Measurements from ENCODE around the gene GUCD1. TPM values are rescaled to one million over a fixed set of nuclear protein-coding genes. Genes with fewer than 3 reads are reported as not detected.

Gene GUCD1
- total and polyA plus RNA-seq, 2 of the 13 experiments (the other 11 are each of a cell fraction or from before 2014, with no cell fraction given): 128 to 245 TPM

DNA sequence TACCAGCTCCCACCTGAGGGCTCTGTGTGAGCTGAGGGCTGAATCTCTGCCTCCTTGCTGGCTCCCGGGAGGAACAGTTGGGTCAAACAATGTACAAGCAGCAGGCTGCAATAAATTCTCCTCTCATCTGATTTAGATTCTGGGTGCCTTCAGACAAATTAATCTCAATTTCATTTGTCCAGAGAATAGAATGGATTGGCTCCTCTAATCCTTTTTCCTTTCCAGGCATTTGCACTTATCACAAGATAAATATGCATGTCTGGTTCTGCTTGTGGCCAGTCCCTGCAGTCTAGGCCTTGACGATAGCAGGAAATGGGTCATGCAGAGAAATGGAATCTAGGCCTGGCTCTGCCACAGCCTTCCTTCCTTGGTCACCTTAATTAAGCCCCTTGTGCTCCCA, 31.1 kb downstream of the GUCD1 start:
- H3K27me3 ChIP-seq (ENCODE audit: control insufficient read depth in 1 of 2, insufficient read depth in 2 of 2, low read length in 2 of 2): no peaks in the 10 kb centered on the region
- intact Hi-C loops (cut with micrococcal nuclease; ENCODE audit: unreplicated experiment) (loop anchor here (2.0 kb wide), 1 partner anchor 199 kb away; no protein-coding TSS in a partner anchor), in situ Hi-C loops (cut with HindIII; ENCODE audit: extremely low pct_ligation_motif_present, low pct_unique_long_range_greater_than_20kb) (loop anchor here (5.0 kb wide), 1 partner anchor 102 kb away; no protein-coding TSS in a partner anchor)
- no TSS peak for BruUV-seq (replicated peaks)
- TF ChIP-seq SUZ12 (IDR thresholded peaks at IDR 0.05; ENCODE audit: low read depth, low read length): no peak
- no peak for TF ChIP-seq MBNL3 (CRISPR knock-in tag; conservative IDR thresholded peaks at IDR 0.05)
- no peak for TF ChIP-seq ZNF749 (CRISPR knock-in tag; IDR thresholded peaks at IDR 0.05; ENCODE audit: borderline replicate concordance)
- no peak for TF ChIP-seq ZMYM4 (CRISPR knock-in tag; IDR thresholded peaks at IDR 0.05)
- no peak overlapping the region for H3K4me2 ChIP-seq (ENCODE audit: low read depth, low read length)
- ChIA-PET CTCF (ENCODE audit: low intra/inter-chr PET ratio, low total read pairs) (interaction anchor here (3.8 kb wide), 1 partner anchor 102 kb away, joined by 59 read pairs; no protein-coding TSS in a partner anchor), POLR2A (interaction anchor here (1.0 to 4.6 kb wide), 3 partner anchors 10 to 101 kb away, joined by 4 to 46 read pairs (median 24); no protein-coding TSS in a partner anchor)
- no peaks in the 10 kb centered on the region for H3K79me2 ChIP-seq (ENCODE audit: insufficient read depth, low read length)
- WGBS (ENCODE audit: low lambda C conversion rate): 52% methylated on average over 2 of the region's 2 CpGs
- H3K4me1 ChIP-seq (ENCODE audit: insufficient read depth, low read length): peaks cover 55% of the 10 kb centered on the region
- H3K9me3 ChIP-seq (ENCODE audit: low read length): no peaks in the 10 kb centered on the region
- no peak overlapping the region for H2AFZ ChIP-seq (ENCODE audit: low read length)
- H4K20me1 ChIP-seq (ENCODE audit: insufficient read depth, low read length): no peaks in the 10 kb centered on the region
- H3K36me3 ChIP-seq (replicated peaks in 1 of 2; ENCODE audit: control insufficient read depth in 1 of 2, insufficient read depth in 2 of 2, low read length in 2 of 2): no peaks in the 10 kb centered on the region
- H3K4me3 ChIP-seq (replicated peaks in 1 of 3; ENCODE audit: insufficient read depth in 1 of 3, low read depth in 2 of 3, low read length in 3 of 3): no peak overlapping the region
- H3K27ac ChIP-seq (ENCODE audit: extremely low read length, insufficient read depth, low read length): no peak overlapping the region
- no peak for DNase-seq (ENCODE audit: low spot score)
- ATAC-seq: no peak
- no peak for FAIRE-seq
- H3K9ac ChIP-seq (ENCODE audit: insufficient read depth, low read depth, low read length): no peak overlapping the region

DNA sequence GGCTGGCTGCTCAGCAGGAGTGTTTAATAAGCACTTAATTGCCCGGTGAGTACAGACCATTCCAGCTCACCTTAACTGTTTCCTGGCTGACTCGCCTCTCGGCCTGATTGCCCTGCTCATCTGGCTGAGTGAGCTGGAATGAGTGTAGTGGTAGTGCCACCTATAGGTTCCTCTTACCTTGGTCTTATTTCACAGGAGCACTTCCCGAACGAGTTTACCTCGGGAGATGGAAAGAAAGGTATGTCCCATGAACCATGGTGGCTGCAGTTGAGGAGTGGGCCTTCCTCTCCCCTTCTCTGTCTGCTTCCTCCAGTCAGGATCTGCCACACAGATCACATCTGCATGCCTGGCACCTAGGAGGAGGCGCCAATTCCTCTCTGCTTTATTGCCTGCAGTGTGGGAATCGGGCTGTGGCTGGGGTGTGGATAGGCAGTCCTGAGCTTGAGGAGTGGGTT, 33.1 kb downstream of the GUCD1 start:
- H4K20me1 ChIP-seq (ENCODE audit: insufficient read depth, low read length): no peaks in the 10 kb centered on the region
- ATAC-seq (peak; percentile 86), DNase-seq (ENCODE audit: low spot score) (peak; percentile 86), FAIRE-seq (peak; percentile 98)
- ChIA-PET POLR2A (interaction anchor here (1.1 to 4.6 kb wide), 3 partner anchors 16 to 99 kb away, joined by 4 to 46 read pairs (median 24); no protein-coding TSS in a partner anchor), CTCF (ENCODE audit: low intra/inter-chr PET ratio, low total read pairs) (interaction anchor here (1.4 to 2.4 kb wide), 2 partner anchors 98 to 101 kb away, joined by 7 to 15 read pairs; no protein-coding TSS in a partner anchor)
- H3K9ac ChIP-seq (ENCODE audit: insufficient read depth, low read depth, low read length): peak overlapping the region; percentile 36
- H3K36me3 ChIP-seq (replicated peaks in 1 of 2; ENCODE audit: control insufficient read depth in 1 of 2, insufficient read depth in 2 of 2, low read length in 2 of 2): no peaks in the 10 kb centered on the region
- BruUV-seq (replicated peaks): no TSS peak
- peak overlapping the region in 1 of 3 experiments; percentile 48; a peak in 2 of 6 replicates for H3K4me3 ChIP-seq (replicated peaks in 1 of 3; ENCODE audit: insufficient read depth in 1 of 3, low read depth in 2 of 3, low read length in 3 of 3)
- peak overlapping the region; percentile 68 for H3K4me2 ChIP-seq (ENCODE audit: low read depth, low read length)
- intact Hi-C loops (cut with micrococcal nuclease; ENCODE audit: unreplicated experiment) (loop anchor here (1.0 to 2.0 kb wide), 2 partner anchors 15 to 99 kb away; no protein-coding TSS in a partner anchor), in situ Hi-C loops (cut with HindIII; ENCODE audit: extremely low pct_ligation_motif_present, low pct_unique_long_range_greater_than_20kb) (loop anchor here (5.0 kb wide), 1 partner anchor 100 kb away; no protein-coding TSS in a partner anchor)
- 0% methylated on average over 5 of the region's 8 CpGs for WGBS (ENCODE audit: low lambda C conversion rate)
- H3K4me1 ChIP-seq (ENCODE audit: insufficient read depth, low read length): peaks cover 75% of the 10 kb centered on the region
- no peak overlapping the region for H3K27ac ChIP-seq (ENCODE audit: extremely low read length, insufficient read depth, low read length)
- H3K79me2 ChIP-seq (ENCODE audit: insufficient read depth, low read length): no peaks in the 10 kb centered on the region
- no peaks in the 10 kb centered on the region for H3K9me3 ChIP-seq (ENCODE audit: low read length)
- no peaks in the 10 kb centered on the region for H3K27me3 ChIP-seq (ENCODE audit: control insufficient read depth in 1 of 2, insufficient read depth in 2 of 2, low read length in 2 of 2)
- peak overlapping the region; percentile 48 for H2AFZ ChIP-seq (ENCODE audit: low read length)
- TF ChIP-seq ZNF451 (CRISPR knock-in tag; IDR thresholded peaks at IDR 0.05) (peak; percentile 69; the same call in 1 of the 2 replicates), ZNF558 (CRISPR knock-in tag; IDR thresholded peaks at IDR 0.05; ENCODE audit: borderline replicate concordance) (no peak), ZNF468 (CRISPR knock-in tag; IDR thresholded peaks at IDR 0.05) (no peak), ZKSCAN8 (CRISPR knock-in tag; IDR thresholded peaks at IDR 0.05; ENCODE audit: borderline replicate concordance) (0 out of 2 replicates have a peak, but pooled peaks have one; percentile 57), NR2F2 (IDR thresholded peaks at IDR 0.05; ENCODE audit: borderline replicate concordance, low read depth) (no peak), ZSCAN30 (CRISPR knock-in tag; IDR thresholded peaks at IDR 0.05) (peak; percentile 28; the same call in 1 of the 2 replicates), ZNF20 (CRISPR knock-in tag; IDR thresholded peaks at IDR 0.05) (no peak), ZMAT3 (CRISPR knock-in tag; conservative IDR thresholded peaks at IDR 0.05) (0 out of 2 replicates have a peak, but pooled peaks have one; percentile 29), MLLT10 (CRISPR knock-in tag; IDR thresholded peaks at IDR 0.05) (no peak), ZNF484 (CRISPR knock-in tag; IDR thresholded peaks at IDR 0.05; ENCODE audit: borderline replicate concordance, low read depth) (no peak), NONO (IDR thresholded peaks at IDR 0.05) (no peak), NONO (CRISPR knock-in tag; conservative IDR thresholded peaks at IDR 0.05) (peak; percentile 78; the same call in 1 of the 2 replicates)
- TF ChIP-seq, protein P1, sequence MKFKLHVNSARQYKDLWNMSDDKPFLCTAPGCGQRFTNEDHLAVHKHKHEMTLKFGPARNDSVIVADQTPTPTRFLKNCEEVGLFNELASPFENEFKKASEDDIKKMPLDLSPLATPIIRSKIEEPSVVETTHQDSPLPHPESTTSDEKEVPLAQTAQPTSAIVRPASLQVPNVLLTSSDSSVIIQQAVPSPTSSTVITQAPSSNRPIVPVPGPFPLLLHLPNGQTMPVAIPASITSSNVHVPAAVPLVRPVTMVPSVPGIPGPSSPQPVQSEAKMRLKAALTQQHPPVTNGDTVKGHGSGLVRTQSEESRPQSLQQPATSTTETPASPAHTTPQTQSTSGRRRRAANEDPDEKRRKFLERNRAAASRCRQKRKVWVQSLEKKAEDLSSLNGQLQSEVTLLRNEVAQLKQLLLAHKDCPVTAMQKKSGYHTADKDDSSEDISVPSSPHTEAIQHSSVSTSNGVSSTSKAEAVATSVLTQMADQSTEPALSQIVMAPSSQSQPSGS (CRISPR knock-in tag; IDR thresholded peaks at IDR 0.05): 0 out of 2 replicates have a peak, but pooled peaks have one; percentile 22
